ENCODE results near the gene LDLRAD2. TPM values are rescaled to one million over a fixed set of nuclear protein-coding genes. Genes with fewer than 3 reads are reported as not detected.
"Not testable (repeated sequence)": the region's sequence is repeated elsewhere in the genome, so short reads cannot be mapped to it uniquely, and the experiment has no call there.

LDLRAD2 gene
- total RNA-seq, 4 donors from 2014 or later, result 0.38 to 3.3 (median 0.80) TPM; not detected in 1

DNA sequence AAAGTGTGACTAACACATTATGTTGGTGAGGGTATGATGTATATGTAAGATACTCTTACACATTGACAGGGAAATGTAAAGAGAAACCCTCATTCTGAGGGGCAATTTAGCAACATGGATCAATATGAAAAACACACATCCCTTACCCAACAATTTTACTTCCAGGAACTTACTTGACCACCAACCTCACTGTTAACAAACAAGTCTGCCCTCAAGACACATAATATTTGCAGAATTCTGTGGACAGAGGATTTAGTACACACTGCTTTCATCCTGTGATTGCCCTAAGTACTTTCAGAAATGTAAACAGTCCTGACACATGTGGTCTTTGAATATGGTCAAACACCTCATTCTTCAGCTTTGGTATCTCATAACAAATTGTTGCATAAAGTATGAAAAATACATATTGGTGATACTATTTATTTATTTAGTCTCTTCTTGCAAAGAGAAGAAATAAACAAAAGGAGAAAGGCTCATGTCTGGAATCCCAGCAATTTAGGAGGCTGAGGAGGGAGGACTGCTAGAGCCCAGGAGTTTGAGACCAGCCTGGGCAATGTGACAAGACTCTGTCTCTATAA, 36.0 kb upstream of the LDLRAD2 start:
- no peaks in the 10 kb centered on the region for H3K27me3 ChIP-seq
- H3K9me3 ChIP-seq, result no peaks in the 10 kb centered on the region
- no peaks in the 10 kb centered on the region for H3K36me3 ChIP-seq
- no peak for DNase-seq
- H3K4me1 ChIP-seq, result peaks cover 0 to 20% (median 2%) of the 10 kb centered on the region in 4 donors
- H3K4me3 ChIP-seq, result no peak overlapping the region
- H3K27ac ChIP-seq, result no peak overlapping the region
- no peak for TF ChIP-seq POLR2A (IDR thresholded peaks at IDR 0.05)
- TF ChIP-seq, protein P1, sequence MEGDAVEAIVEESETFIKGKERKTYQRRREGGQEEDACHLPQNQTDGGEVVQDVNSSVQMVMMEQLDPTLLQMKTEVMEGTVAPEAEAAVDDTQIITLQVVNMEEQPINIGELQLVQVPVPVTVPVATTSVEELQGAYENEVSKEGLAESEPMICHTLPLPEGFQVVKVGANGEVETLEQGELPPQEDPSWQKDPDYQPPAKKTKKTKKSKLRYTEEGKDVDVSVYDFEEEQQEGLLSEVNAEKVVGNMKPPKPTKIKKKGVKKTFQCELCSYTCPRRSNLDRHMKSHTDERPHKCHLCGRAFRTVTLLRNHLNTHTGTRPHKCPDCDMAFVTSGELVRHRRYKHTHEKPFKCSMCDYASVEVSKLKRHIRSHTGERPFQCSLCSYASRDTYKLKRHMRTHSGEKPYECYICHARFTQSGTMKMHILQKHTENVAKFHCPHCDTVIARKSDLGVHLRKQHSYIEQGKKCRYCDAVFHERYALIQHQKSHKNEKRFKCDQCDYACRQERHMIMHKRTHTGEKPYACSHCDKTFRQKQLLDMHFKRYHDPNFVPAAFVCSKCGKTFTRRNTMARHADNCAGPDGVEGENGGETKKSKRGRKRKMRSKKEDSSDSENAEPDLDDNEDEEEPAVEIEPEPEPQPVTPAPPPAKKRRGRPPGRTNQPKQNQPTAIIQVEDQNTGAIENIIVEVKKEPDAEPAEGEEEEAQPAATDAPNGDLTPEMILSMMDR (IDR thresholded peaks at IDR 0.05), result no peak

- H3K9me3 ChIP-seq, H3K27ac ChIP-seq, H3K36me3 ChIP-seq, H3K27me3 ChIP-seq, H3K4me3 ChIP-seq: not testable (repeated sequence)
- peaks cover 0 to 28% (median 4%) of the 10 kb centered on the region in 4 donors for H3K4me1 ChIP-seq
- DNase-seq, result peak in 1 of 3 donors; percentile 8
These were observed 35.1 kb upstream of the LDLRAD2 start for GRCh38 chr1:21776925-21777324.

GRCh38 chr1:21778405-21778727, 33.7 kb upstream of the LDLRAD2 start:
- no peak for DNase-seq
- Histone ChIP-seq H3K27me3 (no peaks in the 10 kb centered on the region), H3K4me3 (no peak overlapping the region), H3K4me1 (peaks cover 0 to 28% (median 4%) of the 10 kb centered on the region in 4 donors), H3K36me3 (no peaks in the 10 kb centered on the region), H3K27ac (no peak overlapping the region), H3K9me3 (no peaks in the 10 kb centered on the region)
- TF ChIP-seq POLR2A (IDR thresholded peaks at IDR 0.05), result no peak
- TF ChIP-seq, protein P1 (IDR thresholded peaks at IDR 0.05), result no peak

- H3K27ac ChIP-seq, result peak overlapping the region in 3 of 4 donors; percentile 18 to 94 (median 18)
- H3K36me3 ChIP-seq, result no peaks in the 10 kb centered on the region
- no peak overlapping the region for H3K4me3 ChIP-seq
These were observed 32.2 kb upstream of the LDLRAD2 start for GRCh38 chr1:21779613-21780521.

GRCh38 chr1:21781815-21782348, 30.2 kb upstream of the LDLRAD2 start:
- no peaks in the 10 kb centered on the region for H3K27me3 ChIP-seq
- peaks cover 0 to 15% (median 4%) of the 10 kb centered on the region in 4 donors for H3K4me1 ChIP-seq
- DNase-seq, result peak in 1 of 3 donors; percentile 44
- H3K4me3 ChIP-seq, result peak overlapping the region; percentile 69 to 99 (median 90)
- TF ChIP-seq, protein P1 (IDR thresholded peaks at IDR 0.05), result no peak
- TF ChIP-seq POLR2A (IDR thresholded peaks at IDR 0.05), result no peak
- no peaks in the 10 kb centered on the region for H3K36me3 ChIP-seq
- no peaks in the 10 kb centered on the region for H3K9me3 ChIP-seq
- H3K27ac ChIP-seq, result peak overlapping the region; percentile 94 to 100 (median 98)

More at GRCh38 chr1:21779613-21780521, 32.2 kb upstream of the LDLRAD2 start:
- Histone ChIP-seq H3K9me3 (no peaks in the 10 kb centered on the region), H3K4me1 (peaks cover 0 to 28% (median 4%) of the 10 kb centered on the region in 4 donors), H3K27me3 (no peaks in the 10 kb centered on the region)
- TF ChIP-seq, protein P1 (IDR thresholded peaks at IDR 0.05), result no peak
- TF ChIP-seq POLR2A (IDR thresholded peaks at IDR 0.05), result no peak
- DNase-seq, result no peak

All from Peyer's patch (tissue), 4 donors.